OCI-LY1 (cell line): ENCODE measurements around the gene ZNF248.
"Not testable (repeated sequence)": the region's sequence is repeated elsewhere in the genome, so short reads cannot be mapped to it uniquely, and the experiment has no call there.

Experiments
- EZH2 ChIP-seq: fragments of 200-600 bp; sonication (generic), shearing (Covaris generic); IDR thresholded peaks from 2 replicates; pipeline ENCODE4 v1.8.0; 2017; ENCODE audit warnings: borderline replicate concordance, mixed run types, mild to moderate bottlenecking, antibody characterized with exemption, low read length, moderate library complexity, mixed read lengths
- TF ChIP-seq, protein P1 (sequence below): fragments of 200-600 bp; sonication (generic), shearing (Covaris generic); IDR thresholded peaks from 2 replicates; pipeline ENCODE4 v1.5.1; 2017; ENCODE audit warnings: mild to moderate bottlenecking, antibody characterized with exemption, low read length, moderate library complexity, mixed read lengths

DNA sequence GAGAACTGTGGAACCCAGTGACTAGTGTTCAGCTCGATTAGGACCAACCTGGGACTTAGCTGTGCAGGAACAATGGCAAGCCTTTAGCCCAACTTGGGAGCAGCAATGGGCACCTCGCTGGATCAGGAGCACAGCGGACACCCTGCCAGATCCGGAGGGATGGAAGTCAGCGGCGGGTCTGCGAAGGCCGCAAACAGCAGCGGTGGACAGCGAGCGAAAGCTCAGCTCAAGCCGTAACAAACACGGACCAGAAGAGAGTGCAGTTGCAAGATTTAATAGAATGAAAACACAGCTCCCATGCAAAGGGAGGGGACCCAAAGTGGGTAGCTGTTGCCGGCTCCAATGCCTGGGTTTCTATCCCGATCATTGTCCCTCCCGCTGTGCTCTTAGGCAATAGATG, 1.9 kb upstream of the ZNF248 start:
- TF ChIP-seq, protein P1, sequence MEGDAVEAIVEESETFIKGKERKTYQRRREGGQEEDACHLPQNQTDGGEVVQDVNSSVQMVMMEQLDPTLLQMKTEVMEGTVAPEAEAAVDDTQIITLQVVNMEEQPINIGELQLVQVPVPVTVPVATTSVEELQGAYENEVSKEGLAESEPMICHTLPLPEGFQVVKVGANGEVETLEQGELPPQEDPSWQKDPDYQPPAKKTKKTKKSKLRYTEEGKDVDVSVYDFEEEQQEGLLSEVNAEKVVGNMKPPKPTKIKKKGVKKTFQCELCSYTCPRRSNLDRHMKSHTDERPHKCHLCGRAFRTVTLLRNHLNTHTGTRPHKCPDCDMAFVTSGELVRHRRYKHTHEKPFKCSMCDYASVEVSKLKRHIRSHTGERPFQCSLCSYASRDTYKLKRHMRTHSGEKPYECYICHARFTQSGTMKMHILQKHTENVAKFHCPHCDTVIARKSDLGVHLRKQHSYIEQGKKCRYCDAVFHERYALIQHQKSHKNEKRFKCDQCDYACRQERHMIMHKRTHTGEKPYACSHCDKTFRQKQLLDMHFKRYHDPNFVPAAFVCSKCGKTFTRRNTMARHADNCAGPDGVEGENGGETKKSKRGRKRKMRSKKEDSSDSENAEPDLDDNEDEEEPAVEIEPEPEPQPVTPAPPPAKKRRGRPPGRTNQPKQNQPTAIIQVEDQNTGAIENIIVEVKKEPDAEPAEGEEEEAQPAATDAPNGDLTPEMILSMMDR = not testable (repeated sequence)
- TF ChIP-seq EZH2 = not testable (repeated sequence)
